ENCODE measurements around the gene HSPH1.

The HSPH1 gene

DNA sequence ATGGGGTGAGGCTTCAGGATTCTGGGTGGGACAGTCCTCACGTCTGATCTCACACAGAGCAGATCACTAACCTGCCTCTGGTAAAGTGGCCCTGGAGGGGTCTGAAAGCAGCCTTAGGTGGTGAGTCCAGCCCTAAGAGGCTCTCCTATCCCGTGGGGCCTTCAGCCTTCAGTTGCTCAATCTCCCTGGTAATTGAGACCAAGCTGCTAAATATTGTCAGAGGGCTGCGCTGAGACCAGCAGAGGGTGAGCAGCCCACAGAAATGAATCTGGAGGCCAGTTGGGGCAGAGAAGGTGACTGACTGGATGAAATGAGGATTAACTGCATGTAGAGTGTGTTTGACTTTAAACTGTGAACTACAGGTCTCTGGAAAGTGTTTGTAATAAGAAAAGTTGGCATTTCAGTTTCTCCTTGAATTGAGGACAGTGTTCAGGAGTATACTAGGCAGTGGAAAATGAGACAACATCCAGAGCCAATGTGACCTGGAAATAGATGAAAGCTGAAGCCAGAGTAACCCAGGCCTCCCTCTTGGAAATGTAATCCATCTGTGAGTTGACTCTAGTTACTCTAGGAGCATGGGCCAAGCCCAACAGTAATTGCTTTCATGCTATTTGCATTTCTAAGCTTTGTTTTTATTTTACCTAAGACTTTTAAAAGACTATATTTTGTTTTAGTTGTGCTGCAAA lies 14.3 kb upstream of the HSPH1 start:
- DNase-seq: no peak

- no peak for DNase-seq
Observed at GRCh38 chr13:31174018-31174417, 12.3 kb upstream of the HSPH1 start.

DNA sequence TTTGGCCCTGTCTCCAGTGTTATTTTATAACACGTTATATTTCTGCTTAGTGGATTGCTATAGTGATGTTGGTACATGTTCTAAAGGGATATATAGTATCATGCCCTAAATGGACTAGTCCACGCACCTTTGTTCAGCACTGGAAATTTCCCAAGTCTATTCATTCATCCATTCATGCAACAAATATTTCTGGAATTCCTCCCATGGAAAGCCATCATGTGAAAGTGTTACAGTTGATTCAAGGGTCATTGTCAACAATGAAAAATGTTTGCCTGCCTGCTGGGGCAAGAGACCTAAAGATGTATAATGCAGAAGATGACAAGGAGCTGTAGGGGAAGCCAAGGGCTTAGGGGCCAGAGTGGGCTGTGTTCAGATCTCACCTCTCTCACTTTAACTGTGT lies 10.8 kb upstream of the HSPH1 start:
- DNase-seq: no peak

DNA sequence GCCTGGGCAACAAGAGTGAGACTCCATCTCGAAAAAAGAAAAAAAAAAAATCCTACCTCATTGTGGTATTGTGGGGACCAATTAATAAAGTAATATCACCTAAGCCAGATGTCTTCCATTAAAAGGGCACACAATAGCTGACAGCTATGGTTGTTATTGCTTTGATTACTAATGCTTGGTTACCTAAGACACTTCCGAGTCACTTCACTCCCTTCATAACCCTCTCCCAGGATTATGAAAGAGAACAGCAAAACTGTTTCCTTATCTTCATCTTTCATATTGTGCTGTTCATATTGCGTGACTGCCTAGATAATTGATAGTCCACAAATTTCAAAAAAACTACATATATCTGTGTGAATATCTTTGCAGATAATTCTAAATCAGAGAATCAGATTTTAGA lies 10.3 kb upstream of the HSPH1 start:
- no peak for DNase-seq

GRCh38 chr13:31168736-31169135 lies 7.0 kb upstream of the HSPH1 start:
- DNase-seq: no peak

- DNase-seq: no peak
Observed at GRCh38 chr13:31168166-31168565, 6.5 kb upstream of the HSPH1 start.

- no peak for DNase-seq
Observed at GRCh38 chr13:31167490-31167889, 5.8 kb upstream of the HSPH1 start.

DNA sequence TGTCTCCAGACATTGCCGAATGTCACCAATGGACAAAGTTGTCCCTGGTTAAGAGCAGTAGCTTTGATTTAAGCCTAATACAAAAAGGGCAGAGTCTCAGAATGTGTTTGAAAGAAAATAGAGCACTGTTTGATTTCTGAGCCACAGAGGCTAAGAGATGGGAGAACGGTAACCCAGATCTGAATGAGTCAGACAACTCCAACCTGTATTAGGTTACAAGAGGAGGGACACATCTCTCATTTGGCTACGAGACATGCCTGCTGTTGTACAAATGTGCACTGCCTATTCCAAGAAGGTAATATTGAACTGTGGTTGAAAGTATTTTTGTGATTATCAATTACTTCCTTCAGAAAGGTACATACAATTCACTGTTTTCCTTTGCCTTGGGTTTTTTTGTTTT lies 4.9 kb upstream of the HSPH1 start:
- DNase-seq: no peak

GRCh38 chr13:31162151-31163008 lies 676 bp upstream of the HSPH1 start:
- peak; percentile 99 for DNase-seq

DNA sequence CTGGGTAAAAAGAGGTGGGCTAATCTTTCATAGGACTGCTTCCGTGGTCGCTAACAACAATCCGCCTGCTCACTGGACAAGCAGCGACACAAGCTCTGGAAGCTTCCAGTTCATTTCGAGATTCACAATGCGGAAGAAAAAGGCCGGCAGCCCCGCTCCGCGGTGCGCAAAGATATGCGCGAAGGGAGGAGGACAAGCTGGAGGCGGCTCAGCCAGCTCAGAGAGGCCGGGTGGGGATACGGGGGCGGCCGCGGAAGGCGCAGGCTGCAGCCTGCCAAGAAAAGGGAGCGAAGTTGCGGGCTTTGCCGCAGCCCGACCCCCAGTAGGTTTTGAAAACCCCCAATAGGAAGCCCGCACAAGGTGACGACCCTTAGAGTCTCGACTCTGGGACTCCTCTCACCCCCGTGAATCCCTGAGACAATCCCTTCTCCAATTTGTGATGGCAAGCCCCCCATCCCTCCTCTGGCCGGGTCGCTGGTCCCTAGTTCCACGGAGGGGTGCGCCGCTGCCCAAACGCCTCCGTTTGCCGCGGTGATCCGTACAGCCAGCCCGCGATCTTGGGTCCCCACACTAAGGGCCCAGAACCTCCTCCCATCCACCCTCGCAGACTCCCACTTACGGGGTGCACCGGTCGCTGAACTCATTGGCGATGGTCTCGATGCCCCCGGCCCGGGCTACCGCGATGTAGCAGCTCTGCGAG lies 697 bp downstream of the HSPH1 start:
- peak; percentile 82 for DNase-seq

GRCh38 chr13:31159306-31159705 lies 2.4 kb downstream of the HSPH1 start:
- no peak for DNase-seq

DNA sequence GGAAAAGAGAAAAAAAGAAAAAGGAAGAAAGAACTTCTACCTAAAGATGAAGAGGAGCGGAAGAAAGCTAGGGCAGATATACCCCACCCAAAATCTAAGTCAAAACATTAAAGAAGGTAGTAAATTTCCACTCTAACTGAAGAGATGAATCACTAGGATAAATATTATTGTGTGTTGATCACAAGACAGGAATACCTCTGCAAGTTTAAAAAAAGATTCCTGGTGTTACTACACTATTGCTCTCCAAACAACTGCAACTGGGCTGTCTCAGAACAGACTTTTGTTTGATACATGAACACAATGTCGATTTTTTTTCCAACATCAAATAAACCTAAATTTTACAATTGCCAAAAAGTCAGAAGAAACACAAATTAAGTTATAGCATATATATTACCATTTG lies 6.8 kb downstream of the HSPH1 start:
- no peak for DNase-seq

DNA sequence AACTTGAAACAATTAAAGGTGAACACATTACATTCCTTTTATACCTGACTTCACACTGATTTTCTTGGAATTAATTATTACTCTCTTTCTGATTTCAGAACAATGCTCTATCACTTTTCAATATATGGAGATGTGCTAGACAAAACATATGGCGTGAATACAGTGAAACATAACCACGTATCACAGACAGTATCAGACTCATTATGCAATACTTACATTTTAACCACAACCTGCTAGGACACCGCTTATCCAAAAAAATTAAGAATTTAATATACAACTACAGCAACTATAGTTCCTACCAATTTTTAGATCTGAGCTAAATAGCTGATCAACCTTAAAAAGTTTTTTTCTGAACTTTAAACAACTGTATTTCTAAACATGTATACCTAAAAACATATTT lies 9.9 kb downstream of the HSPH1 start:
- no peak for DNase-seq

DNA sequence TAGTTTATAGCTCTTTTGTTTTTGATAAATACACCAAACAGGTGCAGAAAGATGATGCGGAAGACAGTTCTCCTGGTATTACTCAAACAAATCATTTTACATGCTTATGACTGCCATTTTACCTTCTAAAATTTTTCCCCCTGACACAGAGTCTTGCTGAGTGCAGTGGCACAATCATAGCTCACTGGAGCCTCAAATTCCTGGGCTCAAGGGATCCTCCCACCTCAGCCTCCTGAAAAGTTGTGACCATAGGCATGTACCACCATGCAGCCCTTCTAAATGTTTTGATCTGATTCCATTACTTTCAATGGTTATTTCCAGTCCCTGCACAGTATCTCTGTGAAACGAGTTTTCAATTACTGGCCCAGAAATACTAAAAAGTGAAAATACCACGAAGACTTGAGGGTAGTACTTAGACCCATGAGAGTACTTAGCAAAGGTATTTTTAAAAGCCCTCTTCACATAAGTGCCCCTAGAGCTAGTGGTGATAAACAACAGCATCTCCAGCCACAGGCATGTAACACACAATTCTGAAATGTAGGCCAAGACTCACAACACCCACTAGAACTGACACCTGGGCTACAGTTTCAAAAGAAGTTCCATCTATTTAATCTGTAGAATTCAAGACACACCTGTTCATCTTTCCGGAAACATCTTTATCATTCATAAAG lies 11.3 kb downstream of the HSPH1 start:
- DNase-seq: no peak

GRCh38 chr13:31149604-31150003 lies 12.1 kb downstream of the HSPH1 start:
- no peak for DNase-seq

GRCh38 chr13:31145417-31145816 lies 16.3 kb downstream of the HSPH1 start:
- no peak for DNase-seq

- DNase-seq: no peak
Observed at GRCh38 chr13:31138515-31138914, 23.2 kb downstream of the HSPH1 start.

- no peak for DNase-seq
Observed at GRCh38 chr13:31136724-31137123, 25.0 kb downstream of the HSPH1 start.

DNA sequence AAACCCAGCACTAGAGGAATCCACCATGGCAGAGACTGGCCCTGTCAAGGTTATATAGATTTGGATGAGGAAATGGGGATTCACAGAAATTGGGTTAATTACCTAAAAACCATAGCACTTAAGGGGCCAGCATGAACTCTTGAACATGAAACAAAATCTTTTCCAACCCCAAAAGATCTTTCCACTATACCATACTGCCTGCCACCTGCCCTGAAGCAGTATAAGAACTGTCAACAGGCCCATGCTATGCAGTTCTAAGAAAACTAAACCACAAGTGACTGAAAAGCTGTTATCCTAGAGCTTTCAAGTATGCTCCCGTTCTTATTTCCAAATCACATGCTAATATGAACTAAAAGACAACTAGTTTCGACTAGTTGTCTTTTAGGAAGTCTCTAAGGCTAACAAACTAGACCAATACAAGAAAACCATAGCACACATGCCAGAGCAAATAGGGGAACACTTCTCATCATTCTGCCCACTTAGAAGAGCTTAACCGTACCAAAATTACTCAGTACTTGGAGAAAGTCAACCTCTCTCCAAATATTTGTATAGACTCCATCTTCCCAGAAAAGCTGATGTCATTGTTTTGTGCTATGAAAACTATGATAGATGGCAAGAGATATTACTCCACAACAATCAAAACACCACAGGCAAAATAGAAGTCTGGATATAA lies 27.5 kb downstream of the HSPH1 start:
- no peak for DNase-seq

DNA sequence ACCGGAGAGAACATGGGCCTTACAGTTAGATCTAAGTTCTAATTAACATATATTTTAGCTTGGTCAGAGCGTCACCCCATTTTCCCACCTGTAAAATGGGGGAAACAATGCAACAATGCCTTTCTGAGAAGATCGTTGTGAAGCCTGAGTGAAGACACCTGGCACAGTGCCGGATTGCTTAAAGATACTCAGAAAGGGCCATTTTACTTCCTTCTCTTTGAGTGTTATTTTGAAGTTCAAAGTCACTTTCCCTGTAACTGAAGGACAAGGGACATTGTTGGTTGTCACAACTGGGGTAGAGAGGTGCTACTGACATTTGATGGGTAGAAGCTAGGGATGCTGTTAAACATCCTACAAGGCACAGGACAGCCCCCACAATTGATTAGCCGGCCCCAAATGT lies 28.1 kb downstream of the HSPH1 start:
- no peak for DNase-seq

- no peak for DNase-seq
Observed at GRCh38 chr13:31131470-31131961, 30.2 kb downstream of the HSPH1 start.

DNA sequence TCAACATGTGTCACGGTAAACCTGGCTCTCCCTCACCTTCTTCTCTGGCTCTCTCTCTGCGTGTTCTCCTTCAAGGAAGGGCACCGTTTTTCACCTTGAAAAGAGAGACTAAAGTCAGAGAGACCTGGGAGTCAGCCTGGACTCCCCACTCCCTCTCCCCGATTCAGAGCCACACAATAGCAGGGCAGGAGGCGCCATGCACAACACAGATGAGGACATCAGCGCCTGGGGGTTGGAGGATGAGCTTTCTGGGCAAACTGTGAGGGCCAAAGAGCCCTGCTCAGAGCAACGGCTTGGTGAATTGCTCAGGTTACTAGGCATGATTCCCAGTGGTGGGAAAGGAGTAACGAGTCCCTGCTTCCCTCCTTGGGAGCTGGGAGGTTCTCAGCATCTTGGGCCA lies 32.3 kb downstream of the HSPH1 start:
- DNase-seq: no peak

- DNase-seq: no peak
Observed at GRCh38 chr13:31124204-31124603, 37.5 kb downstream of the HSPH1 start.
